Esophagus muscularis mucosa (tissue), 4 donors: ENCODE measurements around the gene SEC61A1. TPM values are rescaled to one million over a fixed set of nuclear protein-coding genes. Genes with fewer than 3 reads are reported as not detected.
A peak's percentile ranks its signal among the peaks of the same experiment; 100 is the strongest.

Experiments
- DNase-seq: peaks from one replicate; pipeline ENCODE4 v3.0.0-alpha.2; 2017; ENCODE audit errors: extremely low spot score
- H3K27ac ChIP-seq, 4 donors: fragments of 200-600 bp; sonication (generic); replicated peaks in 1 of 4; 1 replicate in 3 of 4; 2 replicates in 1 of 4; pipeline ENCODE4 v1.5.1; 2016 to 2019; ENCODE audit warnings: mild to moderate bottlenecking in 1 of 4
- H3K27me3 ChIP-seq, 4 donors: fragments of 200-600 bp; sonication (generic); one replicate each; pipeline versions ENCODE4 v1.5.1 to v1.6.0; 2016 to 2019
- H3K36me3 ChIP-seq, 4 donors: fragments of 200-600 bp; sonication (generic); one replicate each; pipeline ENCODE4 v1.5.1; 2016 to 2019
- H3K4me1 ChIP-seq, 4 donors: fragments of 200-600 bp; sonication (generic); one replicate each; pipeline ENCODE4 v1.5.1; 2016 to 2019
- H3K4me3 ChIP-seq, 4 donors: fragments of 200-600 bp; sonication (generic); 1 replicate in 2 of 4; 2 replicates in 2 of 4; pipeline ENCODE4 v1.5.1; 2016 to 2019; ENCODE audit warnings: mild to moderate bottlenecking in 4 of 4, moderate library complexity in 1 of 4
- H3K9me3 ChIP-seq, 4 donors: fragments of 200-600 bp; sonication (generic); 1 replicate in 3 of 4; 2 replicates in 1 of 4; pipeline ENCODE4 v1.5.1; 2016 to 2019
- EP300 ChIP-seq: sonication (generic); formaldehyde crosslinking; IDR thresholded peaks from one replicate; pipeline ENCODE4 v1.6.1; 2017; ENCODE audit warnings: antibody characterized with exemption
- POLR2A ChIP-seq: fragments of 450-650 bp; IDR thresholded peaks from one replicate; pipeline ENCODE4 v1.6.1; 2017; ENCODE audit warnings: antibody characterized with exemption, moderate library complexity, mild to moderate bottlenecking, low read depth
- POLR2AphosphoS5 ChIP-seq, 2 donors: sonication (generic); formaldehyde crosslinking; IDR thresholded peaks; one replicate each; pipeline ENCODE4 v1.6.1; 2017; ENCODE audit warnings: antibody characterized with exemption in 2 of 2
- WGBS: methylation state at CpG from one replicate; pipeline ENCODE4 v1.1.5; 2018; 5-methylcytosine and 5-hydroxymethylcytosine counted together
- intact Hi-C: fragments of 100-400 bp; cut with DNase I; formaldehyde crosslinking; loops from one replicate; pipeline ENCODE4 v1.15.1; 2023
- total RNA-seq, 4 donors: library from RNA; depleted of rRNA; stranded (reverse); fragments of >200 nt; gene quantifications; one replicate each; pipeline versions ENCODE4 v1.1.0 to v1.2.1, GENCODE V29; 2016
- TF ChIP-seq, protein P1 (sequence below), 3 experiments: fragments of 200-600 bp in 2 of 3; fragments of 450-650 bp in 1 of 3; sonication (generic) in 2 of 3; IDR thresholded peaks; one replicate each; pipeline ENCODE4 v1.5.1; 2017 to 2019; ENCODE audit warnings: antibody characterized with exemption in 3 of 3, mild to moderate bottlenecking in 2 of 3, moderate library complexity in 1 of 3

The SEC61A1 gene
- total RNA-seq, 4 donors from 2014 or later: 67.7 to 110 (median 89.6) TPM

DNA sequence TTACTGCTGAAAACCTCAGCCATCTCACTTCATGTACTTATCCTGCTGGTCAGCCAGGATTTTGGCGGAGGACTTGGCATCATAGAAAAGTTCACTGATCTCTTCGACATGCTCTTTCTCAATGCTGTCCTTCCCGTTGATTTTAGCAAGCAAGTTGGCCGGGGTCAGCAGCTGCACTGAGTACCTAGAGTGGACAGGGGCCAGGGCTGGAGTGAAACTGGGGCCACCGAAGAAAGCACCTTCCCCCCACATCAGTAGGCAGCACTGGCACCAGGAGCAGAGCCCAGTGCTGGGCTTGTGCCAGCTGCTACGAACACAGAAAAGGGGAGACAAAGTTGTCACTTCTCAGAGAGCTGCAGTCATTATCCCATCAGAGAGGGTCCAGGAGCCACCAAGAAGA is 29.0 kb downstream of the SEC61A1 start:
- TF ChIP-seq, protein P1, sequence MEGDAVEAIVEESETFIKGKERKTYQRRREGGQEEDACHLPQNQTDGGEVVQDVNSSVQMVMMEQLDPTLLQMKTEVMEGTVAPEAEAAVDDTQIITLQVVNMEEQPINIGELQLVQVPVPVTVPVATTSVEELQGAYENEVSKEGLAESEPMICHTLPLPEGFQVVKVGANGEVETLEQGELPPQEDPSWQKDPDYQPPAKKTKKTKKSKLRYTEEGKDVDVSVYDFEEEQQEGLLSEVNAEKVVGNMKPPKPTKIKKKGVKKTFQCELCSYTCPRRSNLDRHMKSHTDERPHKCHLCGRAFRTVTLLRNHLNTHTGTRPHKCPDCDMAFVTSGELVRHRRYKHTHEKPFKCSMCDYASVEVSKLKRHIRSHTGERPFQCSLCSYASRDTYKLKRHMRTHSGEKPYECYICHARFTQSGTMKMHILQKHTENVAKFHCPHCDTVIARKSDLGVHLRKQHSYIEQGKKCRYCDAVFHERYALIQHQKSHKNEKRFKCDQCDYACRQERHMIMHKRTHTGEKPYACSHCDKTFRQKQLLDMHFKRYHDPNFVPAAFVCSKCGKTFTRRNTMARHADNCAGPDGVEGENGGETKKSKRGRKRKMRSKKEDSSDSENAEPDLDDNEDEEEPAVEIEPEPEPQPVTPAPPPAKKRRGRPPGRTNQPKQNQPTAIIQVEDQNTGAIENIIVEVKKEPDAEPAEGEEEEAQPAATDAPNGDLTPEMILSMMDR (IDR thresholded peaks at IDR 0.05): no peak
- no peak for TF ChIP-seq POLR2AphosphoS5 (IDR thresholded peaks at IDR 0.05)
- TF ChIP-seq EP300: no peak
- no peak for TF ChIP-seq POLR2A
- H3K27ac ChIP-seq: no peak overlapping the region
- H3K36me3 ChIP-seq: peaks cover 0 to 41% (median 18%) of the 10 kb centered on the region in 4 donors
- peaks cover 52 to 67% (median 60%) of the 10 kb centered on the region in 4 donors for H3K4me1 ChIP-seq
- intact Hi-C loops: no loop called here
- H3K9me3 ChIP-seq: no peaks in the 10 kb centered on the region
- no peak overlapping the region for H3K4me3 ChIP-seq
- 80% methylated on average over 6 of the region's 6 CpGs for WGBS
- DNase-seq: no peak
- no peaks in the 10 kb centered on the region for H3K27me3 ChIP-seq

DNA sequence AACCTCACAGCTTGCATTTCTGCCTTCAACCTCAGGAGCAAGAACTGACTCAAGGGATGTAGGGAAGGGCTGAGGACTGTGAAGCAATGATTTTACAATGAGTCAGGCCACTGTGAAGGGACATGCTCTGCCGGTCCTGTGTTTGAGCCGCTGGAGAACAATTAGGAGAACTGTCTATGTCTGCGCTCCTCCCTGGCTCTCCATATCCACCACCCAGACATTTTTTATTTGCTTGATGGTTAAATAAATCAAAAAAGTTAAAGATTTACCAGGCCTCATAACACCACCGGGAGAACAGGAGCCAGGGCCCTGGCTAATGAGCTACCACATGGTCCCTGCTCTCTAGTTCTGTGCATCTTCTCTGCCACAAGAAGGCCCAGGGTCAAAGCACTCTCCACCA is 29.6 kb downstream of the SEC61A1 start:
- intact Hi-C loops: no loop called here
- peaks cover 45 to 66% (median 54%) of the 10 kb centered on the region in 4 donors for H3K4me1 ChIP-seq
- H3K27me3 ChIP-seq: no peaks in the 10 kb centered on the region
- no peak overlapping the region for H3K27ac ChIP-seq
- H3K4me3 ChIP-seq: no peak overlapping the region
- no peaks in the 10 kb centered on the region for H3K9me3 ChIP-seq
- TF ChIP-seq, protein P1 (IDR thresholded peaks at IDR 0.05): no peak
- TF ChIP-seq EP300: no peak
- no peak for TF ChIP-seq POLR2A
- no peak for TF ChIP-seq POLR2AphosphoS5 (IDR thresholded peaks at IDR 0.05)
- WGBS: 90% methylated on average over 4 of the region's 4 CpGs
- DNase-seq: no peak
- H3K36me3 ChIP-seq: peaks cover 0 to 47% (median 23%) of the 10 kb centered on the region in 4 donors

DNA sequence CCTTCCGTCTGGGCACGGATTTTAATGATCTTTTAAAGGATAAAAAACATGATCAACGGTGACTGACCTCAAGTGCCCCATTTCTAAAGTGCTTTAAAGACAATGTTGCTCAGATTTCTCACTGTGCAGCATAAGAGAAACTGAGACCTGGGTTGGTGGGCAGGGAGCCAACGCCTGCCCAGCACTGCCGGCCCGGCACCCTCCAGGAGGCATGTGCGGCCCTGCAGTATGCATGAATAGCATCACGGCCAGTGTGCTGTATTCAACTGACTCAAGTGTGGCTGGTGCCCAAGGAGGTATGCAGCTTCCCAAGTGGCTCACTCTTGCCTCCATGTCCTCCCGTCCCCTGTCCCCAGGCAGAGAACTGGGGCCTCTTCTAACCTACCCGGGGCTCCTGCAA is 30.3 kb downstream of the SEC61A1 start:
- Histone ChIP-seq H3K36me3 (peaks cover 0 to 54% (median 29%) of the 10 kb centered on the region in 4 donors), H3K27me3 (no peaks in the 10 kb centered on the region), H3K4me3 (no peak overlapping the region), H3K4me1 (peaks cover 38 to 59% (median 48%) of the 10 kb centered on the region in 4 donors), H3K9me3 (no peaks in the 10 kb centered on the region), H3K27ac (peak overlapping the region in 3 of 4 donors; percentile 74 to 78 (median 75))
- WGBS: 83% methylated on average over 8 of the region's 10 CpGs
- DNase-seq: no peak
- intact Hi-C loops: no loop called here
- TF ChIP-seq POLR2AphosphoS5 (IDR thresholded peaks at IDR 0.05) (no peak), EP300 (no peak), POLR2A (no peak)
- TF ChIP-seq, protein P1 (IDR thresholded peaks at IDR 0.05): no peak

DNA sequence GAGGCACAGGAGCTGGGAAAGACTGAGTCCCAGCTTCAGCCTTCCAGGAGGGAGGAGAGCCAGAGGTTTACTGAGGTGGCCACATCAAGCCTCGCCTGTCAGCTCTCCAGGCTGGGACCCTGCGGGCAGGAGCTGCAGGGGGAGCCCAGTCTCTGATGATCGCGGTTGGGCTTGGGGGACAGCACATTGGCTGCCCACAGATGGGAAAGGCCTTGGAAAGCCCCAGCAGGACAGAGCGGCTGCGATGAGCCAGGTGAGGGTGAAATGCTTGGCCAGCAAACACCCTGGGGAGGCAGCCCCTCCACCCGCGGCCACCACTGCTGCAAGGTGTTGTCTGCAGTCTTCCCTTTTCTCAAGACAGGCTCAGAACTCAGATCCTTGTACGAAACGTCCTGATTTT is 31.2 kb downstream of the SEC61A1 start:
- intact Hi-C loops: no loop called here
- H3K4me1 ChIP-seq: peaks cover 36 to 55% (median 45%) of the 10 kb centered on the region in 4 donors
- TF ChIP-seq POLR2AphosphoS5 (IDR thresholded peaks at IDR 0.05) (no peak), EP300 (no peak), POLR2A (no peak)
- TF ChIP-seq, protein P1 (IDR thresholded peaks at IDR 0.05): no peak
- DNase-seq: no peak
- no peak overlapping the region for H3K4me3 ChIP-seq
- H3K27ac ChIP-seq: peak overlapping the region; percentile 74 to 78 (median 74)
- H3K9me3 ChIP-seq: no peaks in the 10 kb centered on the region
- WGBS: 70% methylated on average over 3 of the region's 10 CpGs
- H3K36me3 ChIP-seq: peaks cover 0 to 56% (median 31%) of the 10 kb centered on the region in 4 donors
- H3K27me3 ChIP-seq: no peaks in the 10 kb centered on the region
